NCI-H146 (cell line): ENCODE data around the gene STEAP2.

Source experiments
- DNase-seq: peaks from one replicate; lab custom pipeline; 2025; lab: John Stamatoyannopoulos, UW

Gene STEAP2

GRCh38 chr7:90194911-90195809 is 16.4 kb upstream of the STEAP2 start:
- DNase-seq = no peak

GRCh38 chr7:90201500-90202195 is 9.9 kb upstream of the STEAP2 start:
- DNase-seq = no peak

GRCh38 chr7:90207956-90208355 is 3.6 kb upstream of the STEAP2 start:
- no peak for DNase-seq

GRCh38 chr7:90209776-90210175 is 1.8 kb upstream of the STEAP2 start:
- no peak for DNase-seq

GRCh38 chr7:90210475-90210874 is 1.1 kb upstream of the STEAP2 start:
- DNase-seq = no peak

- DNase-seq = no peak
Observed at GRCh38 chr7:90210981-90211380, 559 bp upstream of the STEAP2 start.

GRCh38 chr7:90212149-90212495 is 582 bp downstream of the STEAP2 start:
- DNase-seq = no peak

- no peak for DNase-seq
Observed at GRCh38 chr7:90213521-90213920, 2.0 kb downstream of the STEAP2 start.

- DNase-seq = no peak
Observed at GRCh38 chr7:90216080-90216674, 4.6 kb downstream of the STEAP2 start.

GRCh38 chr7:90216771-90217170 is 5.2 kb downstream of the STEAP2 start:
- no peak for DNase-seq

- DNase-seq = no peak
Observed at GRCh38 chr7:90222390-90222789, 10.8 kb downstream of the STEAP2 start.

- no peak for DNase-seq
Observed at GRCh38 chr7:90222811-90223725, 11.5 kb downstream of the STEAP2 start.

GRCh38 chr7:90224195-90224594 is 12.7 kb downstream of the STEAP2 start:
- no peak for DNase-seq

GRCh38 chr7:90225181-90225580 is 13.6 kb downstream of the STEAP2 start:
- DNase-seq = no peak

- DNase-seq = no peak
Observed at GRCh38 chr7:90225601-90226000, 14.1 kb downstream of the STEAP2 start.

- no peak for DNase-seq
Observed at GRCh38 chr7:90227259-90227658, 15.7 kb downstream of the STEAP2 start.

- DNase-seq = no peak
Observed at GRCh38 chr7:90229682-90230081, 18.1 kb downstream of the STEAP2 start.

- DNase-seq = no peak
Observed at GRCh38 chr7:90230834-90231233, 19.3 kb downstream of the STEAP2 start.

GRCh38 chr7:90231304-90231703 is 19.8 kb downstream of the STEAP2 start:
- DNase-seq = no peak

GRCh38 chr7:90232430-90232829 is 20.9 kb downstream of the STEAP2 start:
- DNase-seq = no peak

GRCh38 chr7:90233569-90233968 is 22.0 kb downstream of the STEAP2 start:
- DNase-seq = no peak

- no peak for DNase-seq
Observed at GRCh38 chr7:90236721-90237289, 25.3 kb downstream of the STEAP2 start.
